GM12891 (cell line): Measurements from ENCODE around the gene TMEM87B.

ENCODE experiments used
- PAX5 ChIP-seq: IDR thresholded peaks from 2 replicates; pipeline ENCODE4 v1.6.1; 2011; ENCODE audit warnings: low read length, moderate library complexity, mild to moderate bottlenecking; ENCODE audit not compliant: insufficient read depth, severe bottlenecking
- POLR2A ChIP-seq: IDR thresholded peaks from 2 replicates; pipeline ENCODE4 v1.6.1; 2011; ENCODE audit warnings: low read depth, low read length, control low read depth
- POLR2AphosphoS5 ChIP-seq: IDR thresholded peaks from 2 replicates; pipeline ENCODE4 v1.6.1; 2011; ENCODE audit warnings: low read depth, low read length, control low read depth
- POU2F2 ChIP-seq: IDR thresholded peaks from 2 replicates; pipeline ENCODE4 v1.6.1; 2011; ENCODE audit warnings: low read depth, mild to moderate bottlenecking, control low read depth, low read length, moderate library complexity
- SPI1 ChIP-seq: IDR thresholded peaks from 2 replicates; pipeline ENCODE4 v1.6.1; 2011; ENCODE audit warnings: low read depth, low read length, control low read depth
- TAF1 ChIP-seq: IDR thresholded peaks from 2 replicates; pipeline ENCODE4 v1.6.1; 2011; ENCODE audit warnings: low read depth, low read length, control low read depth

DNA sequence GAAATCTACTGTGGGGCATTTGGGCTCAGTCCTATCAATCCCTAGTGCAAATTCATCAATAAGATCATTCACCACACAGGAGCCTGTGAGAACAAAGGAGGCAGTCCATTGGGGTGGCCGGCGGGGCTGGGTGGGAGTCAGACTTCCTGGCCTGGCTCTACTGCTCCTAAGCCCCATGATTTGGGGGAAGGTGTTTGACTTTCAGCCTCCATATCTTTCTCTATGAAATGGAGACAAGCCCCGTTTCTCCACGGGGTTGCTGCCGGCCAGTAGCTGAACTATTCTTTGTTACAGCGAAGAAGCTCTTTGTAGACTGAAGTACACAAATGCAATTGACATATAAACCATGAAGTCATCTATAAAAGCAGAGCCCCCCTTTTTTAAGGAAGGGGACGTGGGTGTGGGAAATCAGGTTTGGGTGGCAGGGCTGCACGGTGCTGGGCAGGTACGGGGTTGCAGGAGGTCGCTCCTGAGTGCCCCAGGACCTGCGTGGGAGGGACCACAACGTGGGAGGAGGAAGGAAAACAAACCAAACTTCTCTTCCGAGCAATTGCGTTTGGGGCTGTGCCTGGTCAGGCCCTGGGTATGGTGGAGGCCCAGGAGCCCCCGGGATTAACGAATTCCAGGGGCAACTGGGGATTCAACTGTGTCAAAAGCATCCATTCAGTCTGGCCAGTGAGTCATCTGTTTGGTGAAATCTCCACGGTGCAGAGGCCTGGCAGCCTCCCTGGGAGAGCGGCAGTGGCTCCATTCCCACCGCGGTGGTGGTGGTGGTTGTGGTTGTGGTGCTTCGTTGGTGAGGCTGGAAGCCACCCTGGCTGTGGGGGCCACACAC, 101.3 kb downstream of the TMEM87B start:
- TF ChIP-seq POLR2AphosphoS5 (no peak), POLR2A (no peak), SPI1 (no peak), PAX5 (no peak), TAF1 (no peak), POU2F2 (no peak)
